Measurements from ENCODE around the gene SAMD11. TPM values are rescaled to one million over a fixed set of nuclear protein-coding genes. Genes with fewer than 3 reads are reported as not detected.
A peak's percentile ranks its signal among the peaks of the same experiment; 100 is the strongest.

SAMD11 gene
- polyA plus RNA-seq, 5 donors, result 23.2 to 66.4 (median 32.9) TPM

GRCh38 chr1:931380-932172 lies 7.9 kb downstream of the SAMD11 start:
- DNase-seq, result no peak

- DNase-seq, result no peak
Measured at GRCh38 chr1:932173-932510, 8.4 kb downstream of the SAMD11 start.

GRCh38 chr1:932776-933602 lies 9.3 kb downstream of the SAMD11 start:
- DNase-seq, result no peak

GRCh38 chr1:933603-933940 lies 9.8 kb downstream of the SAMD11 start:
- DNase-seq, result no peak

GRCh38 chr1:934991-935750 lies 11.4 kb downstream of the SAMD11 start:
- DNase-seq, result no peak

- no peak for DNase-seq
Measured at GRCh38 chr1:935751-936231, 12.1 kb downstream of the SAMD11 start.

- DNase-seq, result no peak
Measured at GRCh38 chr1:936348-937264, 12.9 kb downstream of the SAMD11 start.

GRCh38 chr1:937521-937920 lies 13.8 kb downstream of the SAMD11 start:
- DNase-seq, result no peak

- no peak for DNase-seq
Measured at GRCh38 chr1:938088-938683, 14.5 kb downstream of the SAMD11 start.

- no peak for DNase-seq
Measured at GRCh38 chr1:938711-939489, 15.2 kb downstream of the SAMD11 start.

GRCh38 chr1:939511-940106 lies 15.9 kb downstream of the SAMD11 start:
- no peak for DNase-seq

- peak; percentile 91 for DNase-seq
Measured at GRCh38 chr1:940107-941014, 16.6 kb downstream of the SAMD11 start.

GRCh38 chr1:941015-941587 lies 17.4 kb downstream of the SAMD11 start:
- DNase-seq, result no peak

GRCh38 chr1:941588-942383 lies 18.1 kb downstream of the SAMD11 start:
- DNase-seq, result peak; percentile 92 to 93

- no peak for DNase-seq
Measured at GRCh38 chr1:942411-942821, 18.7 kb downstream of the SAMD11 start.

- peak in 1 of 2 donors; percentile 70 for DNase-seq
Measured at GRCh38 chr1:942864-943533, 19.3 kb downstream of the SAMD11 start.
